PC-9 (cell line): Measurements from ENCODE around the gene CLTRN. TPM values are rescaled to one million over a fixed set of nuclear protein-coding genes. Genes with fewer than 3 reads are reported as not detected.

ENCODE experiments used
- BruUV-seq: library from RNA; stranded (reverse); fragments of 400-500 nt; replicated peaks from 2 replicates; lab custom pipeline; 2021; lab: Mats Ljungman, UMichigan
- CTCF ChIA-PET: fragments of 300-600 bp; sonication (Branson Sonifier 250); formaldehyde crosslinking; loops from one replicate; lab custom pipeline; 2022; ENCODE audit warnings: antibody characterized with exemption; lab: Charles Lee
- POLR2A ChIA-PET: fragments of 300-600 bp; sonication (Branson Sonifier 250); formaldehyde crosslinking; loops from one replicate; lab custom pipeline; 2022; ENCODE audit warnings: antibody characterized with exemption; ENCODE audit not compliant: unreplicated experiment; lab: Charles Lee
- DNase-seq, 2 experiments: peaks; one replicate each; pipeline versions ENCODE4 v3.0.0 to v3.0.0-alpha.2; 2015 to 2022; ENCODE audit warnings: mixed read lengths in 1 of 2
- H2AFZ ChIP-seq: fragments of 200-600 bp; sonication (generic); 2 replicates; pipeline ENCODE4 v1.8.1; 2017; ENCODE audit warnings: antibody characterized with exemption
- H3F3A ChIP-seq: fragments of 200-600 bp; sonication (generic); 2 replicates; pipeline ENCODE4 v1.8.1; 2017; ENCODE audit warnings: antibody characterized with exemption, mild to moderate bottlenecking, low read depth; ENCODE audit not compliant: insufficient read depth
- H3K27ac ChIP-seq: fragments of 200-600 bp; sonication (generic); 2 replicates; pipeline ENCODE4 v1.6.1; 2016; ENCODE audit warnings: mixed run types
- H3K27me3 ChIP-seq: fragments of 200-600 bp; sonication (generic); 2 replicates; pipeline ENCODE4 v1.6.1; 2016; ENCODE audit warnings: low read depth, mixed run types; ENCODE audit not compliant: insufficient read depth
- H3K36me3 ChIP-seq: fragments of 200-600 bp; sonication (generic); 2 replicates; pipeline ENCODE4 v1.6.1; 2016; ENCODE audit warnings: low read depth, mixed run types
- H3K4me1 ChIP-seq: fragments of 200-600 bp; sonication (generic); replicated peaks from 2 replicates; pipeline ENCODE4 v1.6.1; 2016; ENCODE audit warnings: mixed run types; ENCODE audit not compliant: insufficient read depth
- H3K4me2 ChIP-seq: fragments of 200-600 bp; sonication (generic); 2 replicates; pipeline ENCODE4 v1.6.1; 2017; ENCODE audit warnings: mixed run types
- H3K4me3 ChIP-seq: fragments of 200-600 bp; sonication (generic); 2 replicates; pipeline ENCODE4 v1.6.1; 2016; ENCODE audit warnings: mixed run types
- H3K79me2 ChIP-seq: fragments of 200-600 bp; sonication (generic); 2 replicates; pipeline ENCODE4 v1.6.1; 2017; ENCODE audit warnings: low read depth, mixed run types
- H3K9me2 ChIP-seq: fragments of 200-600 bp; sonication (generic); 2 replicates; pipeline ENCODE4 v1.8.1; 2017; ENCODE audit warnings: mild to moderate bottlenecking; ENCODE audit not compliant: insufficient read depth
- H3K9me3 ChIP-seq: fragments of 200-600 bp; sonication (generic); 2 replicates; pipeline ENCODE4 v1.8.1; 2016; ENCODE audit warnings: low read depth; ENCODE audit not compliant: insufficient read depth
- H4K20me1 ChIP-seq: fragments of 200-600 bp; sonication (generic); 2 replicates; pipeline ENCODE4 v1.8.1; 2017; ENCODE audit not compliant: insufficient read depth
- CTCF ChIP-seq: fragments of 200-600 bp; sonication (generic); conservative IDR thresholded peaks from 2 replicates; pipeline ENCODE4 v1.6.1; 2017; ENCODE audit warnings: mixed run types, antibody characterized with exemption, mild to moderate bottlenecking, moderate library complexity
- EZH2 ChIP-seq: fragments of 200-600 bp; sonication (generic); IDR thresholded peaks from 2 replicates; pipeline ENCODE4 v1.8.0; 2017; ENCODE audit warnings: antibody characterized with exemption, low read depth
- intact Hi-C: fragments of 100-400 bp; cut with micrococcal nuclease; formaldehyde crosslinking; loops from one replicate; pipeline ENCODE4 v1.10.0; 2022; ENCODE audit not compliant: unreplicated experiment
- total RNA-seq: library from RNA; stranded (reverse); gene quantifications from 2 replicates; pipeline ENCODE4 v1.2.3, GENCODE V29; 2021

Gene CLTRN
- total RNA-seq, 1 experiment from 2014 or later, result 2.7 TPM

- Histone ChIP-seq H3K4me1 (peaks cover 21% of the 10 kb centered on the region), H3K36me3 (peaks cover 5% of the 10 kb centered on the region; the same call in 1 of the 2 replicates), H3K9me2 (no peaks in the 10 kb centered on the region), H4K20me1 (peaks cover 9% of the 10 kb centered on the region; the same call in 1 of the 2 replicates), H3K27me3 (no peaks in the 10 kb centered on the region), H3K9me3 (no peaks in the 10 kb centered on the region), H3K79me2 (peaks cover 41% of the 10 kb centered on the region), H3K27ac (peak overlapping the region; percentile 95), H3K4me3 (peak overlapping the region; percentile 78), H3K4me2 (peak overlapping the region; percentile 77), H2AFZ (peak overlapping the region; percentile 74), H3F3A (peaks cover 6% of the 10 kb centered on the region; the same call in 1 of the 2 replicates)
- intact Hi-C loops, result loop anchor here (1.0 to 10.0 kb wide), 4 partner anchors 76 to 340 kb away; partner anchors contain the start of genes PIGA and PIR
- ChIA-PET CTCF (no interaction called here), POLR2A (interaction anchor here (0.6 kb wide), 1 partner anchor 20 kb away, joined by 4 read pairs; no protein-coding TSS in a partner anchor)
- DNase-seq, result peak; percentile 86 to 89
- BruUV-seq, result no TSS peak
- no peak for TF ChIP-seq CTCF
- no peak for TF ChIP-seq EZH2
These were observed 10.4 kb upstream of the CLTRN start for GRCh38 chrX:15674841-15675489.

DNA sequence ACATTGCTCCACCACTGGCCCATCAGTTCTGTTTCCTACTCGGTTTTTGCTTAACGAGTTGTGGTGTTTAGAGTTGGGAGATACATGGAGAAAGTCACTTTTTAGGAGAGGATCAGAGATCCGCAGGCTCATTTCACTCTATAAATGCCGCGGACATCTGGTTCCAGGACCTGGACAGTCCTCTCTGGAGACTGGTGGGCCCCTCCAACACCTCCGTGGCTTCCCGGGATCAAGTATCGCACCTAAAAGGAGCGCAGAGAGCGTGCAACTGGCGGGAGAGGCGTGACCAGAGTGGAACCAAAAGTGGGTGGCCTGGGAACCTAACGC lies 9.9 kb upstream of the CLTRN start:
- H3K4me1 ChIP-seq, result peaks cover 21% of the 10 kb centered on the region
- no peaks in the 10 kb centered on the region for H3K27me3 ChIP-seq
- peak overlapping the region; percentile 74 for H2AFZ ChIP-seq
- peak overlapping the region; percentile 78 for H3K4me3 ChIP-seq
- peak overlapping the region; percentile 95 for H3K27ac ChIP-seq
- POLR2A ChIA-PET, result no interaction called here
- H4K20me1 ChIP-seq, result peaks cover 9% of the 10 kb centered on the region; the same call in 1 of the 2 replicates
- H3K9me3 ChIP-seq, result no peaks in the 10 kb centered on the region
- H3K4me2 ChIP-seq, result peak overlapping the region; percentile 77
- peaks cover 4% of the 10 kb centered on the region; the same call in 1 of the 2 replicates for H3K36me3 ChIP-seq
- H3K9me2 ChIP-seq, result no peaks in the 10 kb centered on the region
- intact Hi-C loops, result loop anchor here (2.0 to 10.0 kb wide), 3 partner anchors 76 to 340 kb away; partner anchors contain the start of gene PIGA
- H3F3A ChIP-seq, result peaks cover 6% of the 10 kb centered on the region; the same call in 1 of the 2 replicates
- TF ChIP-seq CTCF, result no peak
- TF ChIP-seq EZH2, result no peak
- DNase-seq, result no peak
- BruUV-seq, result no TSS peak
- peaks cover 39% of the 10 kb centered on the region for H3K79me2 ChIP-seq
- CTCF ChIA-PET, result no interaction called here

- Histone ChIP-seq H3K4me2 (peak overlapping the region; percentile 77), H3K4me1 (peaks cover 21% of the 10 kb centered on the region), H3K9me3 (no peaks in the 10 kb centered on the region), H2AFZ (peak overlapping the region; percentile 74), H3F3A (peaks cover 6% of the 10 kb centered on the region; the same call in 1 of the 2 replicates), H3K4me3 (peak overlapping the region; percentile 78), H3K36me3 (no peaks in the 10 kb centered on the region), H3K79me2 (peaks cover 34% of the 10 kb centered on the region), H3K27ac (peak overlapping the region; percentile 95), H4K20me1 (peaks cover 9% of the 10 kb centered on the region; the same call in 1 of the 2 replicates), H3K9me2 (no peaks in the 10 kb centered on the region), H3K27me3 (no peaks in the 10 kb centered on the region)
- TF ChIP-seq CTCF, result no peak
- TF ChIP-seq EZH2, result no peak
- ChIA-PET POLR2A (no interaction called here), CTCF (no interaction called here)
- intact Hi-C loops, result loop anchor here (2.0 to 10.0 kb wide), 3 partner anchors 75 to 339 kb away; partner anchors contain the start of gene PIGA
- DNase-seq, result no peak
- no TSS peak for BruUV-seq
These were observed 9.4 kb upstream of the CLTRN start for GRCh38 chrX:15673970-15674369.
